Gastroesophageal sphincter (tissue), 4 donors: ENCODE results near the gene PTPN14. TPM values are rescaled to one million over a fixed set of nuclear protein-coding genes. Genes with fewer than 3 reads are reported as not detected.

ENCODE experiments used
- ATAC-seq: fragments of 150-250 bp; one replicate; pipeline ENCODE4 v1.9.1; 2016; ENCODE audit warnings: mild to moderate bottlenecking, moderate library complexity
- H3K27ac ChIP-seq, 4 donors: fragments of 200-600 bp; sonication (generic) in 3 of 4; 1 replicate in 3 of 4; 2 replicates in 1 of 4; pipeline ENCODE4 v1.5.1; 2016 to 2019
- H3K27me3 ChIP-seq: fragments of 200-600 bp; sonication (generic); one replicate; pipeline ENCODE4 v1.5.1; 2019
- H3K36me3 ChIP-seq, 2 donors: fragments of 200-600 bp; sonication (generic); one replicate each; pipeline ENCODE4 v1.5.1; 2019; ENCODE audit warnings: control low read depth in 1 of 2
- H3K4me1 ChIP-seq, 3 donors: fragments of 200-600 bp; sonication (generic); 1 replicate in 2 of 3; 2 replicates in 1 of 3; pipeline ENCODE4 v1.5.1; 2016 to 2019; ENCODE audit warnings: control low read depth in 2 of 3
- H3K4me3 ChIP-seq, 2 donors: fragments of 200-600 bp; sonication (generic); one replicate each; pipeline ENCODE4 v1.5.1; 2019; ENCODE audit warnings: mild to moderate bottlenecking in 1 of 2, moderate library complexity in 1 of 2
- H3K9me3 ChIP-seq, 3 donors: fragments of 200-600 bp; sonication (generic); one replicate each; pipeline ENCODE4 v1.5.1; 2017 to 2019; ENCODE audit warnings: control low read depth in 2 of 3
- CTCF ChIP-seq, 4 experiments: fragments of 200-600 bp in 2 of 4; fragments of 450-650 bp in 2 of 4; sonication (generic) in 1 of 4; IDR thresholded peaks; one replicate each; pipeline ENCODE4 v1.5.1; 2017 to 2019; ENCODE audit warnings: antibody characterized with exemption in 4 of 4, mild to moderate bottlenecking in 2 of 4, moderate library complexity in 2 of 4
- EP300 ChIP-seq: sonication (generic); formaldehyde crosslinking; IDR thresholded peaks from one replicate; pipeline ENCODE4 v1.6.1; 2017; ENCODE audit warnings: antibody characterized with exemption, mild to moderate bottlenecking
- POLR2A ChIP-seq, 2 donors: fragments of 450-650 bp; IDR thresholded peaks; one replicate each; pipeline ENCODE4 v1.6.1; 2017; ENCODE audit warnings: antibody characterized with exemption in 2 of 2, mild to moderate bottlenecking in 2 of 2, moderate library complexity in 1 of 2
- POLR2AphosphoS5 ChIP-seq: sonication (generic); formaldehyde crosslinking; IDR thresholded peaks from one replicate; pipeline ENCODE4 v1.6.1; 2017; ENCODE audit warnings: antibody characterized with exemption
- WGBS, 2 donors: methylation state at CpG; one replicate each; pipeline ENCODE4 v1.1.5; 2018; ENCODE audit warnings: low coverage in 1 of 2; 5-methylcytosine and 5-hydroxymethylcytosine counted together
- total RNA-seq, 4 donors: library from RNA; depleted of rRNA; stranded (reverse); fragments of >200 nt; gene quantifications; one replicate each; pipeline ENCODE4 v1.1.0, GENCODE V29; 2016

Gene PTPN14
- total RNA-seq, 4 donors from 2014 or later: 38.9 to 96.8 (median 75.4) TPM

GRCh38 chr1:214316593-214316992, 234.8 kb downstream of the PTPN14 start:
- H3K9me3 ChIP-seq: no peaks in the 10 kb centered on the region
- no peak for ATAC-seq
- H3K27me3 ChIP-seq: no peaks in the 10 kb centered on the region
- no peak overlapping the region for H3K4me3 ChIP-seq
- TF ChIP-seq CTCF (IDR thresholded peaks at IDR 0.05) (no peak), EP300 (no peak), POLR2AphosphoS5 (no peak), POLR2A (IDR thresholded peaks at IDR 0.05) (no peak)
- no peak overlapping the region for H3K27ac ChIP-seq
- 91 to 100% methylated on average over 1 to 5 of the region's 5 CpGs for WGBS, 2 donors
- no peaks in the 10 kb centered on the region for H3K4me1 ChIP-seq
- H3K36me3 ChIP-seq: peaks cover 0 to 43% of the 10 kb centered on the region in 2 donors

- WGBS, 2 donors: 84 to 85% methylated on average over 5 of the region's 5 CpGs
These were observed 237.1 kb downstream of the PTPN14 start for GRCh38 chr1:214314178-214314843.

GRCh38 chr1:214312530-214313051, 238.8 kb downstream of the PTPN14 start:
- no peak overlapping the region for H3K27ac ChIP-seq
- peaks cover 0 to 10% of the 10 kb centered on the region in 2 donors for H3K36me3 ChIP-seq
- WGBS, 2 donors: 93 to 95% methylated on average over 3 of the region's 10 CpGs
- H3K4me1 ChIP-seq: no peaks in the 10 kb centered on the region
- no peak for ATAC-seq
- H3K4me3 ChIP-seq: no peak overlapping the region
- no peaks in the 10 kb centered on the region for H3K9me3 ChIP-seq
- TF ChIP-seq POLR2AphosphoS5 (no peak), POLR2A (IDR thresholded peaks at IDR 0.05) (no peak), EP300 (no peak), CTCF (IDR thresholded peaks at IDR 0.05) (no peak)
- no peaks in the 10 kb centered on the region for H3K27me3 ChIP-seq

More at GRCh38 chr1:214314178-214314843, 237.1 kb downstream of the PTPN14 start:
- Histone ChIP-seq H3K27me3 (no peaks in the 10 kb centered on the region), H3K9me3 (no peaks in the 10 kb centered on the region), H3K36me3 (peaks cover 0 to 24% of the 10 kb centered on the region in 2 donors), H3K27ac (no peak overlapping the region), H3K4me3 (no peak overlapping the region), H3K4me1 (no peaks in the 10 kb centered on the region)
- no peak for TF ChIP-seq EP300
- no peak for TF ChIP-seq POLR2AphosphoS5
- no peak for TF ChIP-seq POLR2A (IDR thresholded peaks at IDR 0.05)
- TF ChIP-seq CTCF (IDR thresholded peaks at IDR 0.05): no peak
- no peak for ATAC-seq

- 77 to 80% methylated on average over 8 to 11 of the region's 11 CpGs for WGBS, 2 donors
- Histone ChIP-seq H3K4me3 (no peak overlapping the region), H3K9me3 (no peaks in the 10 kb centered on the region), H3K27ac (no peak overlapping the region), H3K27me3 (no peaks in the 10 kb centered on the region), H3K36me3 (peaks cover 0 to 10% of the 10 kb centered on the region in 2 donors), H3K4me1 (no peaks in the 10 kb centered on the region)
- ATAC-seq: no peak
- TF ChIP-seq CTCF (IDR thresholded peaks at IDR 0.05) (no peak), POLR2A (IDR thresholded peaks at IDR 0.05) (no peak), EP300 (no peak), POLR2AphosphoS5 (no peak)
These were observed 240.4 kb downstream of the PTPN14 start for GRCh38 chr1:214310777-214311690.
